ENCODE measurements around the gene MAML3.
A peak's percentile ranks its signal among the peaks of the same experiment; 100 is the strongest.

Gene MAML3

DNA sequence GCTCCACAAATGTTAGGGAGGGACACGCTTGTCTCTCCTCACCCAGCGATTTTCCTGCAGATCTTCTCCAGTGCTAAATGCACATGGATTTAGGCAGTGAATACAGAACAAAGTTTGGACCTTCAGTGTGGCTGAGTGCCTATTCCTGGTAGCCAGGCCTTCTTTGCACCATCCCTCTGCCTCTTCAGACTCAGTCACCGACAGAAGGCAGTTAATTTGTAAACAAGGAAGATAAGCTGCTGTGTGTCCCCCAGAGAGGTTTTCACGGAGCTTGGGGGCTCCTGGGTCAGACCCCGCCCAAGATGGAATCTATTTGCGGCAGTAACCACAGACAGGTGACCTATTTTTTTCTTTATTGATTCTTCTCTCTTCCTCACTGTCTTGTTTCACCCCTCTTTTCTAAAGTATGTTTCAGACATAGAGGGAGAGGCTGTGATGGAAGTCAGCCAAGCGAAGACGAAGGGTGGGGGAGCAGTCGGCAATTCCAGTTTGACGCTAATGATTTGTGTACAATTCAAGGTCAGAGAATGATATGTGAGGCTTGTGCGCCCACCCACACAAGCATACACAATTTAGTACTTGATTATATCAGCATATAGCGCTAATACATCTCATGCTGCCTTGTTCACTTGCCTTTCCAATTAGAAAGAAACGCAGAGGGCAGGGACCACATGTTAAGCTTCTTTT lies 287.6 kb downstream of the MAML3 start:
- peak overlapping the region; percentile 79 for H3K27ac Mint-ChIP-seq
- peaks cover 24% of the 10 kb centered on the region for H3K36me3 Mint-ChIP-seq (ENCODE audit: low read depth)
- H3K9me3 Mint-ChIP-seq: peaks cover 3% of the 10 kb centered on the region
- no peak overlapping the region for H3K4me3 Mint-ChIP-seq
- H3K4me1 Mint-ChIP-seq: peaks cover 49% of the 10 kb centered on the region
- peak; percentile 24 for DNase-seq
- TF ChIP-seq CTCF (IDR thresholded peaks at IDR 0.05): no peak
- peaks cover 2% of the 10 kb centered on the region for H3K27me3 Mint-ChIP-seq (ENCODE audit: low read depth, poor library complexity)

DNA sequence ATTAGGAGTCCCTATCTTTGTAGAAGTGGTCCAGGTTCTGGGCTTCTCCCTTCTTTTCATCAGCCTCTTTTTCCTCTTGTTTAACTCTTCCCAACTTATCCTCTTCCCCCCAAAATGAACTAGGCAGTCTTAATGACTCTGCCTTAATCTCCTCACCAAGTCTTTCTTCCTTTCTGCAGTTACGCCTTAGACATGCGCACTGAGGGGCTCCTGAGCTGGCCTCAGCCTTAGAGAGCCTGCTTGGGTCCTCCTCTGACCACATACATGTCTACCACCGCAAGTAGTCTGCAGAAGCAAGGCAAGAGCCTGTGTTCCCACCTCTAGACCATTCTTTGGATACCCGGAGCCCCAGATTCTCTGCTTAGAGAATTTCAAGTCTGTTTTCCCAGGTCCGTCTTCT lies 288.4 kb downstream of the MAML3 start:
- H3K36me3 Mint-ChIP-seq (ENCODE audit: low read depth): peaks cover 27% of the 10 kb centered on the region
- no peak overlapping the region for H3K4me3 Mint-ChIP-seq
- peaks cover 44% of the 10 kb centered on the region for H3K4me1 Mint-ChIP-seq
- no peak for DNase-seq
- H3K27me3 Mint-ChIP-seq (ENCODE audit: low read depth, poor library complexity): peaks cover 2% of the 10 kb centered on the region
- H3K9me3 Mint-ChIP-seq: peaks cover 3% of the 10 kb centered on the region
- no peak for TF ChIP-seq CTCF (IDR thresholded peaks at IDR 0.05)
- H3K27ac Mint-ChIP-seq: no peak overlapping the region

- H3K27me3 Mint-ChIP-seq (ENCODE audit: low read depth, poor library complexity): peaks cover 2% of the 10 kb centered on the region
- TF ChIP-seq CTCF (IDR thresholded peaks at IDR 0.05): no peak
- peaks cover 37% of the 10 kb centered on the region for H3K36me3 Mint-ChIP-seq (ENCODE audit: low read depth)
- H3K4me1 Mint-ChIP-seq: peaks cover 36% of the 10 kb centered on the region
- no peak overlapping the region for H3K4me3 Mint-ChIP-seq
- H3K9me3 Mint-ChIP-seq: peaks cover 3% of the 10 kb centered on the region
- no peak overlapping the region for H3K27ac Mint-ChIP-seq
- DNase-seq: no peak
Observed at GRCh38 chr4:139863531-139863930, 290.5 kb downstream of the MAML3 start.

DNA sequence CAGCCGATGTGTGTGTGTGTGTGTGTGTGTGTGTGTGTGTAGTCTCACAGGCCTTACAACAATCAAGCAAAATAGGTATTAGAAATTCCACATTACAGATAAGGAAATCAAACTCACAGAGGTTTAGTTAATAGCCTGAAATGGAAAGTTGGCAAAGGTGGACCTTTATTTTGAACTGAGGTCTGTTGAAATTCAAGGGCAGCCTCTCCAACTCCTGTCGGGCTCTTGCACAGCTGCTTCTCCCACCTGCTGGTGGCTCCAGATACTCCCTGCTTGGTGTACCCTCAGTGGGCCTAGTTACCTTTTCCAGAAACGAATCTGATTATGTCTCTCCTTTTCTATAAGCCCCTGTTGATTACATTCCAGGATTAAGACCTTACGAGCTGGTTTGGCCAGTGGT lies 292.5 kb downstream of the MAML3 start:
- Mint-ChIP-seq H3K27ac (peak overlapping the region; percentile 52), H3K9me3 (peaks cover 3% of the 10 kb centered on the region), H3K36me3 (ENCODE audit: low read depth) (peaks cover 37% of the 10 kb centered on the region), H3K27me3 (ENCODE audit: low read depth, poor library complexity) (peaks cover 2% of the 10 kb centered on the region), H3K4me1 (peaks cover 40% of the 10 kb centered on the region), H3K4me3 (no peak overlapping the region)
- no peak for DNase-seq
- no peak for TF ChIP-seq CTCF (IDR thresholded peaks at IDR 0.05)

GRCh38 chr4:139860435-139861024 lies 293.5 kb downstream of the MAML3 start:
- H3K36me3 Mint-ChIP-seq (ENCODE audit: low read depth): peaks cover 35% of the 10 kb centered on the region
- H3K4me1 Mint-ChIP-seq: peaks cover 40% of the 10 kb centered on the region
- peaks cover 1% of the 10 kb centered on the region for H3K27me3 Mint-ChIP-seq (ENCODE audit: low read depth, poor library complexity)
- DNase-seq: no peak
- TF ChIP-seq CTCF (IDR thresholded peaks at IDR 0.05): no peak
- H3K9me3 Mint-ChIP-seq: peaks cover 3% of the 10 kb centered on the region
- peak overlapping the region; percentile 85 for H3K27ac Mint-ChIP-seq
- no peak overlapping the region for H3K4me3 Mint-ChIP-seq

GRCh38 chr4:139859876-139860275 lies 294.1 kb downstream of the MAML3 start:
- Mint-ChIP-seq H3K27me3 (ENCODE audit: low read depth, poor library complexity) (no peaks in the 10 kb centered on the region), H3K27ac (peak overlapping the region; percentile 77), H3K4me3 (no peak overlapping the region), H3K36me3 (ENCODE audit: low read depth) (peaks cover 28% of the 10 kb centered on the region), H3K9me3 (peaks cover under 1% of the 10 kb centered on the region), H3K4me1 (peaks cover 40% of the 10 kb centered on the region)
- no peak for DNase-seq
- TF ChIP-seq CTCF (IDR thresholded peaks at IDR 0.05): no peak
